ENCODE results near the gene C2orf72.

Gene C2orf72

DNA sequence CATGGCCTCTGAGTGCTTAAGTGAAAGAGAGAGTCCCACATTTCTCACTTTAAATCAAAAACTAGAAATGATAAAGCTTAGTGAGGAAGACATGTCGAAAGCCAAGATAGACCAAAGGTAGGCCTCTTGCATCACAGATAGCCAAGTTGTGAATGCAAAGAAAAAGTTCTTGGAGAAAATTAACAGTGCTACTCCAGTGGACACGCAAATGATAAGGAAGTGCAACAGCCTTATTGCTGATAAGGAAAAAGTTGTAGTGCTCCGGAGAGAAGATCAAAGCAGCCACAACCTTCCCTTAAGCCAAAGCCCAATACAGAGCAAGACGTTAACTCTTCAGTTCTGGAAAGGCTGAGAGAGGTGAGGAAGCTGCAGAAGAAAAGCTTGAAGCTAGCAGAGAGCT is 51.4 kb downstream of the C2orf72 start:
- DNase-seq, result no peak

DNA sequence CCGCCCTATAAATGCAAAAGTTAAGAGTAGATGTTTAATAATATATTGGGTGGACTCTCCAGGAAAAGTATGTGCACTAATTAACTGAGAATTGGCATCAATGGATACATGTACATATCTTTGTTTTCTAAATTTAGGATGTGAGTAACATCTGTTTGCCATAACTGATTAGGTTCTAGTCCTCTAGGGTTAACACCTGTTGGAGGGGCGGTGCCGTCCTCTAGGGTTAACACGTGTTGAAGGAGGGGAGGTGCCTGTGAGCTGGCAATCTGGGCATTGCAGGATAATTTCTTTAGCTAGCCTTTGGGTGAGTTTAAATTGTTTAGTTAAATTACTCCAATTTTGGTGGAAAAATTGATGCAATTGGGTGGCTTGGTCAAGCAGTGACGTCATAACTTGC is 56.6 kb downstream of the C2orf72 start:
- no peak for DNase-seq

DNA sequence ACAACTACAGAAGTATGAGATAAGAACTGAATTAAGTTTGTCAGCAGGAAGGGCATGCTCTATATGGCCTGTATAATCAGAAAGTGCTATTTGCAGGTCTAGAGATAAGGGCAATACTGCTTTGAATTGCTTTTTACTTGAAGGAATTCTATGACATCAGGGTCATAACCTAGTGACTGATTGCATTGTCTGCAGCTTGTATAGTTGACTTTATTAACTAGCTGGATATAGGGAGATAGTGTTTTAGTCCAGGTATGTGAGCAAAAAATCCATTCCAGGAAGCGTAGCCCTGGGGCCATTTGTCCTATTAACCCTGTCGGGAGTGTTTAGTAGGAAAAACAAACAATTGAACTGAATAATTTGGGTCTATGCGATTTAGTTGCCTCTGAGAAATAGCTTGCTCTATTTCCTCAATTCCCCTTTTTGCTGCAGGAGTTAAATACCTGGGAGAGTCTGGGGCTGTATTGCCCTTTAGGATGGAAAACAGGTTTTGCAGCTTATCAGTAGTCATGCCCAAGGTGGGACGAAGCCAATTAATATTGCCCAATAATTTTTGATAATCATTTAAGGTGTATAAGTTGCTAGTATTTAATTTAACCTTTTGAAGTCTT is 57.5 kb downstream of the C2orf72 start:
- no peak for DNase-seq

Measured in activated T-cell treated with anti-CD3 and anti-CD28 coated beads, Interleukin-2, amount 50 U/mL, for 1 hour (primary cell).